H1 (cell line): ENCODE data around the gene EVA1B.

Source experiments
- ATF3 ChIP-seq: IDR thresholded peaks from 2 replicates; pipeline ENCODE4 v1.6.1; 2011; ENCODE audit warnings: low read depth, mild to moderate bottlenecking, low read length; ENCODE audit not compliant: insufficient read depth
- CHD1 ChIP-seq: IDR thresholded peaks from 2 replicates; pipeline ENCODE4 v1.6.1; 2012; ENCODE audit warnings: low read depth, low read length, improper control_type of control experiment
- CREB1 ChIP-seq: IDR thresholded peaks from 2 replicates; pipeline ENCODE4 v1.6.1; 2012; ENCODE audit warnings: inconsistent platforms
- CTCF ChIP-seq, 3 experiments: IDR thresholded peaks; 1 replicate in 2 of 3; 2 replicates in 1 of 3; pipeline versions ENCODE4 v1.5.1 to v1.6.1; 2011; ENCODE audit warnings: low read length in 3 of 3, mild to moderate bottlenecking in 3 of 3, inconsistent platforms in 2 of 3, low read depth in 1 of 3, moderate library complexity in 1 of 3; ENCODE audit not compliant: insufficient read depth in 1 of 3; ENCODE audit errors: control extremely low read depth in 1 of 3
- HDAC2 ChIP-seq, 2 experiments: fragments of 300-600 bp in 1 of 2; sonication (generic) in 1 of 2; IDR thresholded peaks; 2 replicates each; pipeline ENCODE4 v1.6.1; 2011 to 2012; ENCODE audit warnings: low read depth in 2 of 2, low read length in 2 of 2, mild to moderate bottlenecking in 2 of 2, moderate library complexity in 2 of 2, borderline replicate concordance in 1 of 2, inconsistent platforms in 1 of 2
- KDM1A ChIP-seq: fragments of 200-600, 300-600 bp; sonication (generic); IDR thresholded peaks from 2 replicates; pipeline ENCODE4 v1.7.1; 2016; ENCODE audit warnings: mild to moderate bottlenecking, low read length, borderline replicate concordance
- POLR2A ChIP-seq, 2 experiments: IDR thresholded peaks; 1 replicate in 1 of 2; 2 replicates in 1 of 2; pipeline ENCODE4 v1.6.1; 2011; ENCODE audit warnings: low read depth in 2 of 2, low read length in 2 of 2, mild to moderate bottlenecking in 2 of 2; ENCODE audit errors: control extremely low read depth in 1 of 2
- POLR2AphosphoS5 ChIP-seq: IDR thresholded peaks from 2 replicates; pipeline ENCODE4 v1.6.1; 2011; ENCODE audit warnings: low read depth, low read length

- TF ChIP-seq POLR2A (IDR thresholded peaks at IDR 0.05; ENCODE audit: control extremely low read depth in 1 of 2, low read depth in 2 of 2, low read length in 2 of 2) (no peak), CREB1 (no peak), CTCF (IDR thresholded peaks at IDR 0.05; ENCODE audit: control extremely low read depth in 1 of 3, insufficient read depth in 1 of 3, low read depth in 1 of 3, low read length in 3 of 3) (no peak), POLR2AphosphoS5 (no peak), KDM1A (no peak), CHD1 (no peak), HDAC2 (IDR thresholded peaks at IDR 0.05; ENCODE audit: borderline replicate concordance in 1 of 2, low read depth in 2 of 2, low read length in 2 of 2) (no peak), ATF3 (no peak)
Observed at GRCh38 chr1:36339215-36339614, 15.8 kb upstream of the EVA1B start.
